GM12891 (cell line): ENCODE data around the gene RPP25L.

Experiments used
- PAX5 ChIP-seq: IDR thresholded peaks from 2 replicates; pipeline ENCODE4 v1.6.1; 2011; ENCODE audit warnings: low read length, moderate library complexity, mild to moderate bottlenecking; ENCODE audit not compliant: insufficient read depth, severe bottlenecking
- POLR2A ChIP-seq: IDR thresholded peaks from 2 replicates; pipeline ENCODE4 v1.6.1; 2011; ENCODE audit warnings: low read depth, low read length, control low read depth
- POLR2AphosphoS5 ChIP-seq: IDR thresholded peaks from 2 replicates; pipeline ENCODE4 v1.6.1; 2011; ENCODE audit warnings: low read depth, low read length, control low read depth
- POU2F2 ChIP-seq: IDR thresholded peaks from 2 replicates; pipeline ENCODE4 v1.6.1; 2011; ENCODE audit warnings: low read depth, mild to moderate bottlenecking, control low read depth, low read length, moderate library complexity
- SPI1 ChIP-seq: IDR thresholded peaks from 2 replicates; pipeline ENCODE4 v1.6.1; 2011; ENCODE audit warnings: low read depth, low read length, control low read depth
- TAF1 ChIP-seq: IDR thresholded peaks from 2 replicates; pipeline ENCODE4 v1.6.1; 2011; ENCODE audit warnings: low read depth, low read length, control low read depth

- TF ChIP-seq TAF1 (no peak), POLR2AphosphoS5 (no peak), PAX5 (no peak), SPI1 (no peak), POLR2A (no peak), POU2F2 (no peak)
Observed at GRCh38 chr9:34652602-34653000, 40.7 kb upstream of the RPP25L start.
